WTC11 (cell line): ENCODE measurements around the gene CGB3. TPM values are rescaled to one million over a fixed set of nuclear protein-coding genes. Genes with fewer than 3 reads are reported as not detected.

Experiments
- FOXK1 ChIP-seq: sonication (generic); formaldehyde crosslinking; IDR thresholded peaks from 2 replicates; pipeline ENCODE4 v1.8.0; 2022; ENCODE audit warnings: mild to moderate bottlenecking, moderate library complexity, missing genetic modification reagents
- GABPB1 ChIP-seq: sonication (generic); formaldehyde crosslinking; IDR thresholded peaks from 2 replicates; pipeline ENCODE4 v1.8.1; 2023; ENCODE audit warnings: mild to moderate bottlenecking, missing genetic modification reagents
- HMGA2 ChIP-seq: fragments of 250-450 bp; sonication (Bioruptor Pico); IDR thresholded peaks from 2 replicates; pipeline ENCODE4 v1.4.0; 2021; ENCODE audit warnings: mild to moderate bottlenecking, moderate library complexity
- MXD4 ChIP-seq: fragments of 250-450 bp; sonication (Bioruptor Pico); IDR thresholded peaks from 2 replicates; pipeline ENCODE4 v1.8.0; 2021; ENCODE audit warnings: mild to moderate bottlenecking, moderate library complexity, borderline replicate concordance
- NR1H2 ChIP-seq: sonication (generic); formaldehyde crosslinking; IDR thresholded peaks from 2 replicates; pipeline ENCODE4 v1.9.0; 2021; ENCODE audit warnings: mild to moderate bottlenecking, moderate library complexity, missing genetic modification reagents
- RELA ChIP-seq: sonication (generic); formaldehyde crosslinking; IDR thresholded peaks from 2 replicates; pipeline ENCODE4 v1.8.1; 2022; ENCODE audit warnings: missing genetic modification reagents, mild to moderate bottlenecking, borderline replicate concordance
- TP53 ChIP-seq: sonication (generic); formaldehyde crosslinking; IDR thresholded peaks from 2 replicates; pipeline ENCODE4 v1.8.1; 2023; ENCODE audit warnings: mild to moderate bottlenecking, missing genetic modification reagents
- ZNF219 ChIP-seq: sonication (generic); formaldehyde crosslinking; IDR thresholded peaks from 2 replicates; pipeline ENCODE4 v1.8.0; 2023; ENCODE audit warnings: missing genetic modification reagents, mild to moderate bottlenecking, borderline replicate concordance
- ZNF232 ChIP-seq: sonication (generic); formaldehyde crosslinking; IDR thresholded peaks from 2 replicates; pipeline ENCODE4 v1.8.0; 2022; ENCODE audit warnings: mild to moderate bottlenecking, missing genetic modification reagents
- ZNF396 ChIP-seq: fragments of 250-450 bp; sonication (Bioruptor Pico); IDR thresholded peaks from 2 replicates; pipeline ENCODE4 v1.8.0; 2021; ENCODE audit warnings: mild to moderate bottlenecking, moderate library complexity, borderline replicate concordance
- ZNF671 ChIP-seq: fragments of 250-450 bp; sonication (Bioruptor Pico); IDR thresholded peaks from 2 replicates; pipeline ENCODE4 v1.8.0; 2021; ENCODE audit warnings: mild to moderate bottlenecking
- total RNA-seq: library from RNA; stranded (reverse); gene quantifications from 3 replicates; pipeline ENCODE4 v1.2.3, GENCODE V29; 2021
- TF ChIP-seq, protein P1 (sequence below): sonication (generic); formaldehyde crosslinking; IDR thresholded peaks from 2 replicates; pipeline ENCODE4 v1.8.0; 2022; ENCODE audit warnings: mild to moderate bottlenecking, missing genetic modification reagents
- TF ChIP-seq, protein P2 (sequence below): sonication (generic); formaldehyde crosslinking; IDR thresholded peaks from 2 replicates; pipeline ENCODE4 v1.8.1; 2022; ENCODE audit warnings: mild to moderate bottlenecking, missing genetic modification reagents, moderate library complexity, borderline replicate concordance
- TF ChIP-seq, protein P3 (sequence below): sonication (generic); formaldehyde crosslinking; conservative IDR thresholded peaks from 2 replicates; pipeline ENCODE4 v1.8.1; 2023; ENCODE audit warnings: mild to moderate bottlenecking, low read depth, missing genetic modification reagents, moderate library complexity
- TF ChIP-seq, protein P4 (sequence below): sonication (generic); formaldehyde crosslinking; IDR thresholded peaks from 2 replicates; pipeline ENCODE4 v1.8.1; 2023; ENCODE audit warnings: mild to moderate bottlenecking, missing genetic modification reagents
- TF ChIP-seq, protein P5 (sequence below): sonication (generic); formaldehyde crosslinking; IDR thresholded peaks from 2 replicates; pipeline ENCODE4 v1.8.1; 2022; ENCODE audit warnings: mild to moderate bottlenecking, moderate library complexity, missing genetic modification reagents
- TF ChIP-seq, protein P6 (sequence below): sonication (generic); formaldehyde crosslinking; IDR thresholded peaks from 2 replicates; pipeline ENCODE4 v1.8.0; 2023; ENCODE audit warnings: missing genetic modification reagents
- TF ChIP-seq, protein P7 (sequence below): fragments of 250-450 bp; sonication (Bioruptor Pico); IDR thresholded peaks from 2 replicates; pipeline ENCODE4 v2.1.2; 2022; ENCODE audit warnings: mild to moderate bottlenecking, moderate library complexity
- TF ChIP-seq, protein P8 (sequence below): sonication (generic); formaldehyde crosslinking; IDR thresholded peaks from 2 replicates; pipeline ENCODE4 v1.8.0; 2022; ENCODE audit warnings: missing genetic modification reagents
- TF ChIP-seq, protein P9 (sequence below): sonication (generic); formaldehyde crosslinking; IDR thresholded peaks from 2 replicates; pipeline ENCODE4 v1.8.0; 2022; ENCODE audit warnings: mild to moderate bottlenecking, missing genetic modification reagents

Gene CGB3
- total RNA-seq, 1 experiment from 2014 or later, result not detected

DNA sequence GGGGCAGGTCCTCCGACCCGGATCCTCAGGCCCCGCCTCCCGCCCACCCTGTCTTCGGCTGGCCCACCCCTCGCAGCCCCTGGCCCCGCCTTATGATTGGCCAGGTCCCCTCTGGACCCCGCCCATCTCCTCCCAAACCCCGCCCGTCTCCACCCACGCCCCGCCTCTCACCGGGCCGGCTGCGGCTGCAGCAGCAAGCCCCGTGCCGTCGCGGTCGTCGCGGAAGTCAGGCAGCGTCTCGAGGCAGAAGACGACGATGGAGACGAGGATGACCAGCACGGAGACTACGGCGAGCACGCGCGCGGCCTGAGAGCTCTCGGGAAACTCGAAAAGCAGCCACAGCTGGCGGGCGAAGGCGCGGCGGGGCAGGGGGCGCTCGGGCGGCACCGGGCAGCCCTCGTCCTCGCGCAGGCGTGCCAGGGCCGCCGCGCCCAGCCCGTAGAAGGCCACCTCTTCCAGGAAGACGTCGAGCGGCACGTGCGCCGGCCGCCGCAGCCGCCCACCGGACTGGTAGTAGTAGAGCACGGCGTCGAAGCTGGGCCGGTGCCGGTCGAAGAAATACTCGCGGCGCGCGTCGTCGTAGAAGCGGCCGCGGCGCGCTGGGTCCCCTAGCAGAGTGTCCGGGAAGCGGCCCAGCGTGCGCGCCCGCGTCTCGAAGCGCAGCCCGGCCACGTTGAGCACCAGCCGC, 47.9 kb upstream of the CGB3 start (continued):
- TF ChIP-seq ZNF396 (no peak), ZNF232 (CRISPR knock-in tag) (peak; percentile 79; the same call in 1 of the 2 replicates), NR1H2 (CRISPR knock-in tag) (no peak), RELA (CRISPR knock-in tag) (peak; percentile 89; the same call in 1 of the 2 replicates), MXD4 (CRISPR knock-in tag) (no peak), FOXK1 (CRISPR knock-in tag) (peak; percentile 78), ZNF219 (peak; percentile 78), ZNF671 (CRISPR knock-in tag) (no peak), TP53 (peak; percentile 95), HMGA2 (CRISPR knock-in tag) (no peak), GABPB1 (CRISPR knock-in tag) (no peak)
- TF ChIP-seq, protein P1, sequence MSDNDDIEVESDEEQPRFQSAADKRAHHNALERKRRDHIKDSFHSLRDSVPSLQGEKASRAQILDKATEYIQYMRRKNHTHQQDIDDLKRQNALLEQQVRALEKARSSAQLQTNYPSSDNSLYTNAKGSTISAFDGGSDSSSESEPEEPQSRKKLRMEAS, result peak; percentile 97
- TF ChIP-seq, protein P2, sequence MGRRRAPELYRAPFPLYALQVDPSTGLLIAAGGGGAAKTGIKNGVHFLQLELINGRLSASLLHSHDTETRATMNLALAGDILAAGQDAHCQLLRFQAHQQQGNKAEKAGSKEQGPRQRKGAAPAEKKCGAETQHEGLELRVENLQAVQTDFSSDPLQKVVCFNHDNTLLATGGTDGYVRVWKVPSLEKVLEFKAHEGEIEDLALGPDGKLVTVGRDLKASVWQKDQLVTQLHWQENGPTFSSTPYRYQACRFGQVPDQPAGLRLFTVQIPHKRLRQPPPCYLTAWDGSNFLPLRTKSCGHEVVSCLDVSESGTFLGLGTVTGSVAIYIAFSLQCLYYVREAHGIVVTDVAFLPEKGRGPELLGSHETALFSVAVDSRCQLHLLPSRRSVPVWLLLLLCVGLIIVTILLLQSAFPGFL (CRISPR knock-in tag), result no peak
- TF ChIP-seq, protein P3, sequence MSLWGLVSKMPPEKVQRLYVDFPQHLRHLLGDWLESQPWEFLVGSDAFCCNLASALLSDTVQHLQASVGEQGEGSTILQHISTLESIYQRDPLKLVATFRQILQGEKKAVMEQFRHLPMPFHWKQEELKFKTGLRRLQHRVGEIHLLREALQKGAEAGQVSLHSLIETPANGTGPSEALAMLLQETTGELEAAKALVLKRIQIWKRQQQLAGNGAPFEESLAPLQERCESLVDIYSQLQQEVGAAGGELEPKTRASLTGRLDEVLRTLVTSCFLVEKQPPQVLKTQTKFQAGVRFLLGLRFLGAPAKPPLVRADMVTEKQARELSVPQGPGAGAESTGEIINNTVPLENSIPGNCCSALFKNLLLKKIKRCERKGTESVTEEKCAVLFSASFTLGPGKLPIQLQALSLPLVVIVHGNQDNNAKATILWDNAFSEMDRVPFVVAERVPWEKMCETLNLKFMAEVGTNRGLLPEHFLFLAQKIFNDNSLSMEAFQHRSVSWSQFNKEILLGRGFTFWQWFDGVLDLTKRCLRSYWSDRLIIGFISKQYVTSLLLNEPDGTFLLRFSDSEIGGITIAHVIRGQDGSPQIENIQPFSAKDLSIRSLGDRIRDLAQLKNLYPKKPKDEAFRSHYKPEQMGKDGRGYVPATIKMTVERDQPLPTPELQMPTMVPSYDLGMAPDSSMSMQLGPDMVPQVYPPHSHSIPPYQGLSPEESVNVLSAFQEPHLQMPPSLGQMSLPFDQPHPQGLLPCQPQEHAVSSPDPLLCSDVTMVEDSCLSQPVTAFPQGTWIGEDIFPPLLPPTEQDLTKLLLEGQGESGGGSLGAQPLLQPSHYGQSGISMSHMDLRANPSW, result no peak
- TF ChIP-seq, protein P4, sequence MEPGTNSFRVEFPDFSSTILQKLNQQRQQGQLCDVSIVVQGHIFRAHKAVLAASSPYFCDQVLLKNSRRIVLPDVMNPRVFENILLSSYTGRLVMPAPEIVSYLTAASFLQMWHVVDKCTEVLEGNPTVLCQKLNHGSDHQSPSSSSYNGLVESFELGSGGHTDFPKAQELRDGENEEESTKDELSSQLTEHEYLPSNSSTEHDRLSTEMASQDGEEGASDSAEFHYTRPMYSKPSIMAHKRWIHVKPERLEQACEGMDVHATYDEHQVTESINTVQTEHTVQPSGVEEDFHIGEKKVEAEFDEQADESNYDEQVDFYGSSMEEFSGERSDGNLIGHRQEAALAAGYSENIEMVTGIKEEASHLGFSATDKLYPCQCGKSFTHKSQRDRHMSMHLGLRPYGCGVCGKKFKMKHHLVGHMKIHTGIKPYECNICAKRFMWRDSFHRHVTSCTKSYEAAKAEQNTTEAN (CRISPR knock-in tag), result peak; percentile 75; the same call in 1 of the 2 replicates
- TF ChIP-seq, protein P5, sequence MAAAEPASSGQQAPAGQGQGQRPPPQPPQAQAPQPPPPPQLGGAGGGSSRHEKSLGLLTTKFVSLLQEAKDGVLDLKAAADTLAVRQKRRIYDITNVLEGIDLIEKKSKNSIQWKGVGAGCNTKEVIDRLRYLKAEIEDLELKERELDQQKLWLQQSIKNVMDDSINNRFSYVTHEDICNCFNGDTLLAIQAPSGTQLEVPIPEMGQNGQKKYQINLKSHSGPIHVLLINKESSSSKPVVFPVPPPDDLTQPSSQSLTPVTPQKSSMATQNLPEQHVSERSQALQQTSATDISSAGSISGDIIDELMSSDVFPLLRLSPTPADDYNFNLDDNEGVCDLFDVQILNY, result peak; percentile 95
- TF ChIP-seq, protein P6, sequence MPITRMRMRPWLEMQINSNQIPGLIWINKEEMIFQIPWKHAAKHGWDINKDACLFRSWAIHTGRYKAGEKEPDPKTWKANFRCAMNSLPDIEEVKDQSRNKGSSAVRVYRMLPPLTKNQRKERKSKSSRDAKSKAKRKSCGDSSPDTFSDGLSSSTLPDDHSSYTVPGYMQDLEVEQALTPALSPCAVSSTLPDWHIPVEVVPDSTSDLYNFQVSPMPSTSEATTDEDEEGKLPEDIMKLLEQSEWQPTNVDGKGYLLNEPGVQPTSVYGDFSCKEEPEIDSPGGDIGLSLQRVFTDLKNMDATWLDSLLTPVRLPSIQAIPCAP, result peak; percentile 93
- TF ChIP-seq, protein P7, sequence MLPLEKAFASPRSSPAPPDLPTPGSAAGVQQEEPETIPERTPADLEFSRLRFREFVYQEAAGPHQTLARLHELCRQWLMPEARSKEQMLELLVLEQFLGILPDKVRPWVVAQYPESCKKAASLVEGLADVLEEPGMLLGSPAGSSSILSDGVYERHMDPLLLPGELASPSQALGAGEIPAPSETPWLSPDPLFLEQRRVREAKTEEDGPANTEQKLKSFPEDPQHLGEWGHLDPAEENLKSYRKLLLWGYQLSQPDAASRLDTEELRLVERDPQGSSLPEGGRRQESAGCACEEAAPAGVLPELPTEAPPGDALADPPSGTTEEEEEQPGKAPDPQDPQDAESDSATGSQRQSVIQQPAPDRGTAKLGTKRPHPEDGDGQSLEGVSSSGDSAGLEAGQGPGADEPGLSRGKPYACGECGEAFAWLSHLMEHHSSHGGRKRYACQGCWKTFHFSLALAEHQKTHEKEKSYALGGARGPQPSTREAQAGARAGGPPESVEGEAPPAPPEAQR (CRISPR knock-in tag), result no peak
- TF ChIP-seq, protein P8, sequence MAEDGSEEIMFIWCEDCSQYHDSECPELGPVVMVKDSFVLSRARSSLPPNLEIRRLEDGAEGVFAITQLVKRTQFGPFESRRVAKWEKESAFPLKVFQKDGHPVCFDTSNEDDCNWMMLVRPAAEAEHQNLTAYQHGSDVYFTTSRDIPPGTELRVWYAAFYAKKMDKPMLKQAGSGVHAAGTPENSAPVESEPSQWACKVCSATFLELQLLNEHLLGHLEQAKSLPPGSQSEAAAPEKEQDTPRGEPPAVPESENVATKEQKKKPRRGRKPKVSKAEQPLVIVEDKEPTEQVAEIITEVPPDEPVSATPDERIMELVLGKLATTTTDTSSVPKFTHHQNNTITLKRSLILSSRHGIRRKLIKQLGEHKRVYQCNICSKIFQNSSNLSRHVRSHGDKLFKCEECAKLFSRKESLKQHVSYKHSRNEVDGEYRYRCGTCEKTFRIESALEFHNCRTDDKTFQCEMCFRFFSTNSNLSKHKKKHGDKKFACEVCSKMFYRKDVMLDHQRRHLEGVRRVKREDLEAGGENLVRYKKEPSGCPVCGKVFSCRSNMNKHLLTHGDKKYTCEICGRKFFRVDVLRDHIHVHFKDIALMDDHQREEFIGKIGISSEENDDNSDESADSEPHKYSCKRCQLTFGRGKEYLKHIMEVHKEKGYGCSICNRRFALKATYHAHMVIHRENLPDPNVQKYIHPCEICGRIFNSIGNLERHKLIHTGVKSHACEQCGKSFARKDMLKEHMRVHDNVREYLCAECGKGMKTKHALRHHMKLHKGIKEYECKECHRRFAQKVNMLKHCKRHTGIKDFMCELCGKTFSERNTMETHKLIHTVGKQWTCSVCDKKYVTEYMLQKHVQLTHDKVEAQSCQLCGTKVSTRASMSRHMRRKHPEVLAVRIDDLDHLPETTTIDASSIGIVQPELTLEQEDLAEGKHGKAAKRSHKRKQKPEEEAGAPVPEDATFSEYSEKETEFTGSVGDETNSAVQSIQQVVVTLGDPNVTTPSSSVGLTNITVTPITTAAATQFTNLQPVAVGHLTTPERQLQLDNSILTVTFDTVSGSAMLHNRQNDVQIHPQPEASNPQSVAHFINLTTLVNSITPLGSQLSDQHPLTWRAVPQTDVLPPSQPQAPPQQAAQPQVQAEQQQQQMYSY (CRISPR knock-in tag), result peak; percentile 31; the same call in 1 of the 2 replicates
- TF ChIP-seq, protein P9, sequence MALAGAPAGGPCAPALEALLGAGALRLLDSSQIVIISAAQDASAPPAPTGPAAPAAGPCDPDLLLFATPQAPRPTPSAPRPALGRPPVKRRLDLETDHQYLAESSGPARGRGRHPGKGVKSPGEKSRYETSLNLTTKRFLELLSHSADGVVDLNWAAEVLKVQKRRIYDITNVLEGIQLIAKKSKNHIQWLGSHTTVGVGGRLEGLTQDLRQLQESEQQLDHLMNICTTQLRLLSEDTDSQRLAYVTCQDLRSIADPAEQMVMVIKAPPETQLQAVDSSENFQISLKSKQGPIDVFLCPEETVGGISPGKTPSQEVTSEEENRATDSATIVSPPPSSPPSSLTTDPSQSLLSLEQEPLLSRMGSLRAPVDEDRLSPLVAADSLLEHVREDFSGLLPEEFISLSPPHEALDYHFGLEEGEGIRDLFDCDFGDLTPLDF, result peak; percentile 86
